Mucosa of descending colon (tissue), 3 donors: Measurements from ENCODE around the gene FLNB. TPM values are rescaled to one million over a fixed set of nuclear protein-coding genes. Genes with fewer than 3 reads are reported as not detected.

ENCODE experiments used
- ATAC-seq: fragments of 200-7000 bp; cut with Tn5 transposase; one replicate; pipeline ENCODE4 v1.9.1; 2020; ENCODE audit warnings: mild to moderate bottlenecking, moderate library complexity
- DNase-seq, 3 donors: peaks; one replicate each; pipeline ENCODE4 v3.0.0-alpha.2; 2020
- H3K36me3 ChIP-seq: fragments of 200-600 bp; one replicate; pipeline ENCODE4 v1.8.0; 2021; ENCODE audit warnings: low read depth, mild to moderate bottlenecking
- H3K4me1 ChIP-seq: fragments of 200-600 bp; one replicate; pipeline ENCODE4 v1.8.0; 2021; ENCODE audit warnings: low read depth, mild to moderate bottlenecking
- H3K4me3 ChIP-seq: fragments of 200-600 bp; one replicate; pipeline ENCODE4 v1.8.0; 2021; ENCODE audit warnings: mild to moderate bottlenecking
- H3K9me3 ChIP-seq: fragments of 200-600 bp; one replicate; pipeline ENCODE4 v1.8.0; 2021; ENCODE audit warnings: mild to moderate bottlenecking
- intact Hi-C, 2 donors: fragments of 100-400 bp; cut with DNase I in 1 of 2; cut with micrococcal nuclease in 1 of 2; formaldehyde crosslinking; loops; one replicate each; pipeline versions ENCODE4 v1.11.0 to v1.11.1; 2022; cut with DNase I, micrococcal nuclease
- total RNA-seq, 3 donors: library from RNA; stranded (reverse); fragmentation: NEBNext Ultra II Directional in 2 of 3; extraction: Animal tissue kit (Norgen Biotek cat#: 25700) in 2 of 3; gene quantifications; one replicate each; pipeline versions ENCODE4 v1.2.1 to v1.2.4, GENCODE V29; 2021 to 2023
- TF ChIP-seq, protein P1 (sequence below): fragments of 200-600 bp; IDR thresholded peaks from one replicate; pipeline ENCODE4 v1.8.0; 2022; ENCODE audit warnings: antibody characterized with exemption, mild to moderate bottlenecking
- donor health status: DM: no; HTN: no; CAD: no; lungs with moderate emphysema.
- donor health status: DM: no; HTN: no; CAD: no.
- donor health status: DM: no; HTN: yes; CAD: no.

Gene FLNB
- total RNA-seq, 3 donors from 2014 or later, result 256 to 555 (median 357) TPM

DNA sequence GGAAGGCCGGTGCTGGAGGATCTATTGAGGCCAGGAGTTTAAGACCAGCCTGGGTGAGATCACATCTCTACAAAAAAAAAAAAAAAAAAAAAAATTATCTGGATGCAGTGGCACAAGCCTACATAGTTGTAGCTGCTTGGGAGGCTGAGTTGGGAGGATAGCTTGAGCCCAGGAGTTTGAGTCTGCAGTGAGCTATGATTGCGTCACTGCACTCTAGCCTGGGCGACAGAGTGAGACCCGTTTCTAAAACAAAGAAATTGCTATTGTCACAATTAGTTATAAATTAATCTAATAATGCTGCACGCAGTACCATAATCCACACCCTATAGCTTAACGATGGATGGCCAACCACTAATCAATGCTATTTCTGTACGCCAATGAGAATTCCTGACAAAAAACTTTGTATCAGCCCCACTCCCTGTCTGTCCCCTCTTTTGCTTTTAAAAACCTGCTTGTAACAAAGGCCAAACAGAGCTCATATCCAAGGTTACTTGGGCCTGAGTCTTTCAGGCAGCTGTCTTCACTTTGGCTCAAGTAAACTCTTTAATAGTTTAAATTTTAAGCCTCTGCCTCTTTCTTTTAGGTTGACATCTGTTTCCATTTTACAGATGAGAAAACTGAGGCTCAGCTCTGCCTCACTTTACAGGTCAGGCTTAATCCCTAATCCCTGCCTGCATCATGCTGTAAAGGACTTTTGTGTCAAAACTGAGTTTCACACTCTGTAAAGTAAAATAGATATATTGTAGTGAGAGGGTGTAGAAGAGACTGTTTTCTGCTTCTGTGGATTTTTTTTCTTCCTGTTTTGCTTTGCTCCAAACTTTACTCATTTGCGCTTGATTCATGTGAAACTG is 10.9 kb downstream of the FLNB start:
- DNase-seq (no peak), ATAC-seq (no peak)
- Histone ChIP-seq H3K9me3 (no peaks in the 10 kb centered on the region), H3K4me1 (peaks cover 79% of the 10 kb centered on the region), H3K36me3 (no peaks in the 10 kb centered on the region), H3K4me3 (no peak overlapping the region)
- intact Hi-C loops, result no loop called here
- TF ChIP-seq, protein P1, sequence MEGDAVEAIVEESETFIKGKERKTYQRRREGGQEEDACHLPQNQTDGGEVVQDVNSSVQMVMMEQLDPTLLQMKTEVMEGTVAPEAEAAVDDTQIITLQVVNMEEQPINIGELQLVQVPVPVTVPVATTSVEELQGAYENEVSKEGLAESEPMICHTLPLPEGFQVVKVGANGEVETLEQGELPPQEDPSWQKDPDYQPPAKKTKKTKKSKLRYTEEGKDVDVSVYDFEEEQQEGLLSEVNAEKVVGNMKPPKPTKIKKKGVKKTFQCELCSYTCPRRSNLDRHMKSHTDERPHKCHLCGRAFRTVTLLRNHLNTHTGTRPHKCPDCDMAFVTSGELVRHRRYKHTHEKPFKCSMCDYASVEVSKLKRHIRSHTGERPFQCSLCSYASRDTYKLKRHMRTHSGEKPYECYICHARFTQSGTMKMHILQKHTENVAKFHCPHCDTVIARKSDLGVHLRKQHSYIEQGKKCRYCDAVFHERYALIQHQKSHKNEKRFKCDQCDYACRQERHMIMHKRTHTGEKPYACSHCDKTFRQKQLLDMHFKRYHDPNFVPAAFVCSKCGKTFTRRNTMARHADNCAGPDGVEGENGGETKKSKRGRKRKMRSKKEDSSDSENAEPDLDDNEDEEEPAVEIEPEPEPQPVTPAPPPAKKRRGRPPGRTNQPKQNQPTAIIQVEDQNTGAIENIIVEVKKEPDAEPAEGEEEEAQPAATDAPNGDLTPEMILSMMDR, result no peak

DNA sequence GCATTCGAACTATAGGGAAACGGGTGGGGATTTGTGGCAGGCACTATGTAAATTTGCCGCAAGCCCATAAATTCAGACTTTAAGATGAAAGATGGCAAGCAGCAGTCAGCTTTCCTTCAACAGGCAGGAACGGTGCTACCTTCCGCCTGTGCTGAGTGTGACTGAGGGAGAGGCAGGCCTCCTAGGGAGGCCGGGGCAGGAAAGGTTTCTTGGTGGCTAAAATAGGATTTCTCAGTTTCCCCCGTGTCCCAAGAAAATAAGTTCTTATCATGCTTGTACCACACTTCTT is 12.5 kb downstream of the FLNB start:
- Histone ChIP-seq H3K4me3 (no peak overlapping the region), H3K4me1 (peaks cover 71% of the 10 kb centered on the region), H3K36me3 (no peaks in the 10 kb centered on the region), H3K9me3 (no peaks in the 10 kb centered on the region)
- DNase-seq (no peak), ATAC-seq (peak; percentile 62)
- intact Hi-C loops, result no loop called here
- TF ChIP-seq, protein P1, result no peak

DNA sequence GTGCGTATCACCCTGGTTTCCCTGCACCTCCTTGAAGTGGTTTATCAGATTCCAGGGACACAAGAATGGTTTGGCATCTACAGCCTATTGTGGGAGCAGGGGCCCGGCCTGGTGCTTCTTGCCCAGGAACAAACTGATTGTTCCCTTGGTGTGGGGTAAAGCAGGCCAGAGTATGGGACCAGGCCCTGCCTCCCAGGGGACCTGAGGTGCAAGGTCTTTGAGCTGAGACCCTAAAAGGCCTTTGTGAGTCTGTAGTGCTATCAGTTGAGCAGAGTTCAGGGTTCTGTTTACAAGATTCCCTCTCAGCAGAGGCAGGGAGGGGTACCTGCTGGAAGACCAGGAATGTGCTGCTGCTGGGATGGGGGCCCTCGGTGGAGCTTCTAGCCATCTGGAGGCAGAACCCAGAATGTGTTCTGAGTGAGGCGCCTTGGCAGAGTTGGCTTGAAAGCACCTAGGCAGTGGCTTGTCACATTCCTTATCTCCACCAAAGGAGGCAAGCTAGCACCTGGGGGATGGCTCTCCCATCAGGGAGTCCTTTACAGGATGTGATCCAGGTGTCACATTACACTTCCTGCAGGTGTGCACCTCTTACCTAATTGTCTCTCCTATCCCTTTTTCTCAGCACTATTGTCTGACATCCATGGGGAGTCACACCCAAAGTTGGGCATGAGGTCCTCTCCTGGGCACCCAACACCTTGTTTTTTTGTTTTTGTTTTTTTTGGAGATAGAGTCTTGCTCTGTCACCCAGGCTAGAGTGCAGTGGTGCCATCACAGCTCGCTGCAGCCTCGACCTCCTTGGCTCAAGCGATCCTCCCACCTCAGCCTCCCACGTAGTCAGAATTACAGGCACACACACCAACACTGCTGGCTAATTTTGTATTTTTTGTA is 13.1 kb downstream of the FLNB start:
- no peak for DNase-seq

DNA sequence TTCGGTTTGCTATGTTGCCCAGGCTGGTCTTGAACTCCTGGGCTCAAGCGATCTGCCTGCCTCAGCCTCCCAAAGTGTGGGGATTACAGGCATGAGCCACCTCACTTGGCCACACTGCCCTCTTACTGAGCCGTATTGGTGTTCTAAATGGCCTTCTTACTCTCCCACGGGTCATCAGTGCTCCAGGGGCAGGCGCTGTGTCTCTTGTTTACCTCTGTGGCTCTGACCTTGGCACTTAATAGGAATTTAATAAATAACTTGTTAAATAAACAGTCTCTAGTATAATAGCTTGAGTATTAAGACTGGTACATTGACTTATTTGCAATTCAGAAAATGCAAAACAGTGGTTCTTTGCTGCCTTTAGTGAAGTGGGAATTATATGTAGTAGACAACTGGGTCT is 13.7 kb downstream of the FLNB start:
- DNase-seq, result no peak
- intact Hi-C loops, result no loop called here
- H3K9me3 ChIP-seq, result no peaks in the 10 kb centered on the region
- TF ChIP-seq, protein P1, result no peak
- no peaks in the 10 kb centered on the region for H3K36me3 ChIP-seq
- peaks cover 73% of the 10 kb centered on the region for H3K4me1 ChIP-seq
- H3K4me3 ChIP-seq, result no peak overlapping the region
- no peak for ATAC-seq

More for the DNA sequence above, 13.1 kb downstream of the FLNB start:
- intact Hi-C loops, result no loop called here
- TF ChIP-seq, protein P1, result no peak
- H3K36me3 ChIP-seq, result no peaks in the 10 kb centered on the region
- H3K4me3 ChIP-seq, result no peak overlapping the region
- H3K4me1 ChIP-seq, result peaks cover 74% of the 10 kb centered on the region
- peak; percentile 57 for ATAC-seq
- H3K9me3 ChIP-seq, result no peaks in the 10 kb centered on the region

DNA sequence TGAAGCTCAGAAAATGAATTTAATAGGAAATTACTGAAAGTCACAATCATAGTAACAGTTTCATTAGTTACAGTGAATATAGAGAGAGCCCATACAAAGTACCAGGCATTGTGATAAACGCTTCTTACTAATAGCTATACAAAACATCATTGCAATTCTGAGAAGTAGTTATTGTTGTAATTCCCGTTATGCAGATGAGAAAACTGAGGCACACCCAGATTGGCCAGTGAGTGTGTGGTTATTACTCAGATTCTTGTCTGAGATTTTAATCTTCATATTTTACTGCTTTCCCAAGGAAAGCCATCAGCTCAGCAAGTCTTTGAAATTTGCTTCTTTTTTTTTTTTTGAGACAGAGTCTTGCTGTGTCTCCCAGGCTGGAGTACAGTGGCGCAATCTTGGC is 14.3 kb downstream of the FLNB start:
- H3K9me3 ChIP-seq, result no peaks in the 10 kb centered on the region
- DNase-seq (no peak), ATAC-seq (no peak)
- no peak overlapping the region for H3K4me3 ChIP-seq
- intact Hi-C loops, result no loop called here
- no peaks in the 10 kb centered on the region for H3K36me3 ChIP-seq
- H3K4me1 ChIP-seq, result peaks cover 68% of the 10 kb centered on the region
- TF ChIP-seq, protein P1, result no peak
